Mesodermal cell (in vitro differentiated cells): ENCODE measurements around the gene SEC14L6.
"Not testable (repeated sequence)": the region's sequence is repeated elsewhere in the genome, so short reads cannot be mapped to it uniquely, and the experiment has no call there.

Experiments used
- H3K27ac ChIP-seq: 2 replicates; pipeline ENCODE4 v1.7.0; 2013; ENCODE audit warnings: mild to moderate bottlenecking, low read depth, low read length, moderate library complexity; ENCODE audit not compliant: severe bottlenecking
- H3K36me3 ChIP-seq: 2 replicates; pipeline ENCODE4 v1.7.1; 2013; ENCODE audit warnings: mild to moderate bottlenecking, low read length, moderate library complexity; ENCODE audit not compliant: control insufficient read depth, insufficient read depth
- H3K4me1 ChIP-seq: one replicate; pipeline ENCODE4 v1.7.1; 2013; ENCODE audit warnings: mild to moderate bottlenecking, low read length; ENCODE audit not compliant: insufficient read depth, control insufficient read depth, poor library complexity, severe bottlenecking
- H3K4me3 ChIP-seq: 2 replicates; pipeline ENCODE4 v1.7.0; 2013; ENCODE audit warnings: low read length, control low read depth, mild to moderate bottlenecking; ENCODE audit not compliant: insufficient read depth, poor library complexity, severe bottlenecking; ENCODE audit errors: extremely low read depth
- H3K9me3 ChIP-seq: 2 replicates; pipeline ENCODE4 v1.7.1; 2013; ENCODE audit warnings: mild to moderate bottlenecking, low read length, moderate library complexity; ENCODE audit not compliant: control insufficient read depth
- WGBS, 2 experiments: methylation state at CpG; one replicate each; pipeline ENCODE4 v1.1.5; 2013; ENCODE audit warnings: missing lambda C conversion rate in 2 of 2; ENCODE audit not compliant: insufficient coverage in 2 of 2; 5-methylcytosine and 5-hydroxymethylcytosine counted together

Gene SEC14L6

GRCh38 chr22:30567277-30567676, 20.7 kb upstream of the SEC14L6 start:
- H3K4me1 ChIP-seq, H3K36me3 ChIP-seq, H3K4me3 ChIP-seq, H3K27ac ChIP-seq, H3K9me3 ChIP-seq: not testable (repeated sequence)
- 97 to 98% methylated on average over 5 to 6 of the region's 6 CpGs for WGBS, 2 experiments

GRCh38 chr22:30566125-30566524, 19.6 kb upstream of the SEC14L6 start:
- Histone ChIP-seq H3K36me3 (no peaks in the 10 kb centered on the region), H3K27ac (no peak overlapping the region), H3K4me1 (peaks cover 8% of the 10 kb centered on the region), H3K4me3 (no peak overlapping the region), H3K9me3 (no peaks in the 10 kb centered on the region)
- 77 to 89% methylated on average over 6 of the region's 7 CpGs for WGBS, 2 experiments

- Histone ChIP-seq H3K36me3 (no peaks in the 10 kb centered on the region), H3K4me1 (peaks cover 8% of the 10 kb centered on the region), H3K27ac (no peak overlapping the region), H3K9me3 (no peaks in the 10 kb centered on the region), H3K4me3 (no peak overlapping the region)
- WGBS, 2 experiments, result 84 to 86% methylated on average over 4 of the region's 4 CpGs
Observed at GRCh38 chr22:30565341-30565740, 18.8 kb upstream of the SEC14L6 start.

GRCh38 chr22:30564761-30565119, 18.2 kb upstream of the SEC14L6 start:
- Histone ChIP-seq H3K4me1 (peaks cover 8% of the 10 kb centered on the region), H3K4me3 (no peak overlapping the region), H3K9me3 (no peaks in the 10 kb centered on the region), H3K36me3 (no peaks in the 10 kb centered on the region), H3K27ac (no peak overlapping the region)
- whole genome bisulfite sequencing, 2 experiments, result 30 to 53% methylated on average over 2 to 3 of the region's 3 CpGs

GRCh38 chr22:30564045-30564760, 17.7 kb upstream of the SEC14L6 start:
- no peak overlapping the region for H3K27ac ChIP-seq
- H3K4me3 ChIP-seq, result no peak overlapping the region
- H3K9me3 ChIP-seq, result no peaks in the 10 kb centered on the region

GRCh38 chr22:30562366-30562765, 15.8 kb upstream of the SEC14L6 start:
- H3K36me3 ChIP-seq, result no peaks in the 10 kb centered on the region
- 89 to 94% methylated on average over 5 to 6 of the region's 6 CpGs for WGBS, 2 experiments
- H3K4me3 ChIP-seq, result no peak overlapping the region
- H3K9me3 ChIP-seq, result no peaks in the 10 kb centered on the region
- no peak overlapping the region for H3K27ac ChIP-seq
- peaks cover 8% of the 10 kb centered on the region for H3K4me1 ChIP-seq

More at GRCh38 chr22:30564045-30564760, 17.7 kb upstream of the SEC14L6 start:
- Histone ChIP-seq H3K36me3 (no peaks in the 10 kb centered on the region), H3K4me1 (peaks cover 8% of the 10 kb centered on the region)
- WGBS, 2 experiments, result 86 to 95% methylated on average over 8 of the region's 8 CpGs

- WGBS, 2 experiments, result 63 to 69% methylated on average over 7 to 9 of the region's 10 CpGs
- Histone ChIP-seq H3K4me1 (peaks cover 8% of the 10 kb centered on the region), H3K9me3 (no peaks in the 10 kb centered on the region), H3K4me3 (no peak overlapping the region), H3K27ac (no peak overlapping the region), H3K36me3 (no peaks in the 10 kb centered on the region)
Observed at GRCh38 chr22:30561402-30562189, 15.1 kb upstream of the SEC14L6 start.

- not testable (repeated sequence) for H3K36me3 ChIP-seq, H3K27ac ChIP-seq, H3K4me1 ChIP-seq, H3K9me3 ChIP-seq, H3K4me3 ChIP-seq
- WGBS, 2 experiments, result 89 to 90% methylated on average over 7 of the region's 11 CpGs
Observed at GRCh38 chr22:30560643-30561202, 14.2 kb upstream of the SEC14L6 start.

GRCh38 chr22:30559889-30560288, 13.3 kb upstream of the SEC14L6 start:
- Histone ChIP-seq H3K27ac (no peak overlapping the region), H3K4me1 (peaks cover 8% of the 10 kb centered on the region), H3K9me3 (no peaks in the 10 kb centered on the region), H3K4me3 (no peak overlapping the region), H3K36me3 (no peaks in the 10 kb centered on the region)
- 85 to 89% methylated on average over 2 to 5 of the region's 6 CpGs for WGBS, 2 experiments

- peaks cover 8% of the 10 kb centered on the region for H3K4me1 ChIP-seq
- 77 to 96% methylated on average over 4 to 7 of the region's 8 CpGs for WGBS, 2 experiments
- no peak overlapping the region for H3K27ac ChIP-seq
- H3K9me3 ChIP-seq, result no peaks in the 10 kb centered on the region
- H3K4me3 ChIP-seq, result no peak overlapping the region
- H3K36me3 ChIP-seq, result no peaks in the 10 kb centered on the region
Observed at GRCh38 chr22:30557243-30557642, 10.7 kb upstream of the SEC14L6 start.

- 82 to 89% methylated on average over 6 of the region's 6 CpGs for WGBS, 2 experiments
- H3K9me3 ChIP-seq, result no peaks in the 10 kb centered on the region
Observed at GRCh38 chr22:30556388-30556787, 9.8 kb upstream of the SEC14L6 start.

More at GRCh38 chr22:30556388-30556787, 9.8 kb upstream of the SEC14L6 start:
- no peak overlapping the region for H3K4me3 ChIP-seq
- no peaks in the 10 kb centered on the region for H3K36me3 ChIP-seq
- H3K4me1 ChIP-seq, result peaks cover 2% of the 10 kb centered on the region
- no peak overlapping the region for H3K27ac ChIP-seq
